HCEC 1CT (cell line): Measurements from ENCODE around the gene PALLD.
"Not testable (repeated sequence)": the region's sequence is repeated elsewhere in the genome, so short reads cannot be mapped to it uniquely, and the experiment has no call there.

Experiments used
- DNase-seq: peaks from one replicate; pipeline ENCODE4 v3.0.0-alpha.2; 2017

Gene PALLD

GRCh38 chr4:168498251-168498650 is 1.4 kb downstream of the PALLD start:
- peak; percentile 21 for DNase-seq

GRCh38 chr4:168499241-168499640 is 2.4 kb downstream of the PALLD start:
- no peak for DNase-seq

- no peak for DNase-seq
Measured at GRCh38 chr4:168501407-168501806, 4.6 kb downstream of the PALLD start.

DNA sequence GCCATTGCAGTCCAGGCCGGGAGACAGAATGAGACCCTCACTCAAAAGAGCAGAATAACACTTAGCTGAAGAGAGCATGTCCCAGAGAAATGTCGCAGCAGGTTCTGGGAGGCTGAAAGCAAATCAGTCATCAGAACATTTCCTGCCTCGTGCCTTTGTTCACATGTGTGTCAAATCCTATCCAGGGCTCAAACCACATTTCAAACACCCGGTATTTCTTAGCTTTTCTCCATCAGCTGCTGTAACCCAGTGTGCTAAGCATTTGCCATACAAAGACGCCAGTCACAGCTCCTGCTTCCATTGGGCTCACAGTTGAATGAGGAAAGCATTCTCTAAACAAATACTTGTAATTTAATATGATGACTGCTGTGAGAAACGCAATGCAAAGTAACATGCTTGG is 6.0 kb downstream of the PALLD start:
- DNase-seq, result no peak

DNA sequence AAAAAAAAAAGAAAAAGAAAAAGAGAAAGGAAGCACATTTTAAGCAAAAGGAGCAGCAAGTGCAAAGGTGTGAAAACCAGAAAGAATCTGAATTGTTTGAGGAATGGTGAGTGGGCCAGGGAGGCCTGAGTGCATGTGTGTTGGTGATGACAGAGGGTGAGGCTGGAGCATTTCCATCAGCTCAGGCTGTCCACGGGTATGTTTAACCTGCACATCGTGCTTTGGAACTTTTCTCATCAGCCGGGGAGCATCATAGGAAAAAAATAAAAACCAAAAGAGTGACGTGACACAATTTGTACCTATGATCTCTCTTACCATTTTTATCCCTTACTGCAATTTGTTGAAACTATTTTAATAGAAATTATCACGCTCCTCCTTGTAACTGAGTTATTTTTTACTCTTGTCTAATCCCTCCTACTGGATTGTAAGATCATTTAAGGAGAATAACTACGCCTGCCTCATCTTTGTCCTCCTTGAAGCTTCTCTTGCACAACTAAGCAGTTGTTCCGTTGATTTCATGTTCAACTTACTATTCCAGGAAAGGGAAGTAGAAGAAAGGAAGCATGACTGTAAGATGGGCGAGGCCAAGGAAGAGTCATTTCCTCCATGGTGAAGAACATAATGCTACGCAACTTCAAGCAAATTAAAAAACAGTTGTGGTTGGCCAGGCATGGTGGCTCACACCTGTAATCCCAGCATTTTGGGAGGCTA is 7.0 kb downstream of the PALLD start:
- no peak for DNase-seq

GRCh38 chr4:168504526-168504925 is 7.7 kb downstream of the PALLD start:
- no peak for DNase-seq

- DNase-seq, result no peak
Measured at GRCh38 chr4:168506014-168506413, 9.2 kb downstream of the PALLD start.

DNA sequence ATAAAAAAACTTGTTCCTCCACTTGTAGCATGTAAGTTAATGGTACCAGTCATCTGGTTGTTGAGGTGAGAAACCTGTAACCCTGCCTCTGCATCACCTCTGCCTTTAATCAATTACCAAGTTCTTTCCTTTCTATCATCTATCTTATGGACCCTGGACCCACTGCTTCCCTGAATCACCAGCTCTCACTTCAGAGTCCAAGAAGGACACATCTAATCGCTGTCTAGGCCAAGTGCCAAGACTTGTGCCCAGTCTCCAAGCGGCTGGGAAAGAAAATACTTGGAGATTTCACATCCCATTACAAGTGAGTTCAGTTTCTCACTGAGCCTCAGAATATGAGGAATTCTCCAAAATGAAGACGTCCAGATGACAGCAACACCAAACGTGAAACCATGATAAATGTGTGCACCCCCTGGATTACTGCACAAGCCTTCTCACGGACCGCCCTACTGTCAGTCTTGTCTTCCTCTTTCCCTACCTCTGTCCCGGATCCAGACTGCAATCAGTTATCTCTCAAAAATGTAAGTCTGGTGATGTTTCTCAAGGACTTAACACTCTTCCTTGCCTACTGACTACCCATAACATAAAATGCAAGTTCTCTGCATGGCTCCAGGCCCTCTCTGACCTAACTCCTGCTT is 10.4 kb downstream of the PALLD start:
- no peak for DNase-seq

GRCh38 chr4:168508683-168509082 is 11.8 kb downstream of the PALLD start:
- no peak for DNase-seq

DNA sequence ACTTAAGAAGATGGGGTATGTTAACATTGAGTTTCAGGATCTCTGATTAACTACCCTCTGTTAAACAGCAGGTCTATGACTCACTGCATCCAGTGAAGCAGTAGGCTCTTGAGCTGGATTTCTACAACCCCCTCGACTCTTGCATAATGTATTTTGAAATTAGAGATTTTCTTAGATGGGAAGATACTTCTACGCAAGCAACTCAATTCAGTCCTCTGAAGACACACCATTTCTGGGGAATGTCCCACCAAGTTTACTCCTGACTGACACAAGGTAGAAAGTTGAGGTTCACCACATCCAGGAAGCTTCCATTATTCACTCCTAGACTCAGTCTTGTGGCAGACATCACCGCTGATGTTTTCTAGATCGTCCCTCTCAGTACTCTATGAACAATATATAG is 12.9 kb downstream of the PALLD start:
- peak; percentile 51 for DNase-seq

- DNase-seq, result no peak
Measured at GRCh38 chr4:168511780-168512489, 15.1 kb downstream of the PALLD start.

GRCh38 chr4:168513826-168514225 is 17.0 kb downstream of the PALLD start:
- not testable (repeated sequence) for DNase-seq

DNA sequence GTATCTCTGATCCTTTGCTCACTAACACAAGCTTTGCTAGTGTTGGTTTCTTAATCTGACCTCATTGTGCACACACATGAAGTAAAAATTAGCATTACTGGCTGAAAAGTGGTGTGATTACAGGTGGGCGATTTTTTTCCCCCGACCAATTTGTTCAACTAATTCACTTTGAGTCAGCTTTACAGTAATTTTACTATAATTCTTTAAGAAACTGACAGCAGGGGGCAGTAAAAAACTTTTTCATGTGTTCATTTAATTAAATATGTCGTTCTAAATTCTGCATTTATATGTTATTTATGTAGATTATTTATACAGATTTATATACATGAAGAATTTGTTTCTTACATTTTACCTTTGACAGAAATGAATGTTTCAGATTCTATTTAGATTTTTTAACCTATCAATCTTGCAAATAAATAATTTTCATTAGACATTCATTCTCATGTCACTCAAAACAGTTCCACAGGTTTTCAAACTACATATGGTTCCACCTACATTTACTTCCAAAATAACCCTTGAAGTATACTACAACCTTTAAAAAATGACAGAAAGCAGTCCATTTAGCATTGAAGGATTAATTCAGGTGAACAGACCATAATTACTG is 17.5 kb downstream of the PALLD start:
- DNase-seq, result peak; percentile 15

GRCh38 chr4:168515222-168516011 is 18.6 kb downstream of the PALLD start:
- DNase-seq, result no peak

DNA sequence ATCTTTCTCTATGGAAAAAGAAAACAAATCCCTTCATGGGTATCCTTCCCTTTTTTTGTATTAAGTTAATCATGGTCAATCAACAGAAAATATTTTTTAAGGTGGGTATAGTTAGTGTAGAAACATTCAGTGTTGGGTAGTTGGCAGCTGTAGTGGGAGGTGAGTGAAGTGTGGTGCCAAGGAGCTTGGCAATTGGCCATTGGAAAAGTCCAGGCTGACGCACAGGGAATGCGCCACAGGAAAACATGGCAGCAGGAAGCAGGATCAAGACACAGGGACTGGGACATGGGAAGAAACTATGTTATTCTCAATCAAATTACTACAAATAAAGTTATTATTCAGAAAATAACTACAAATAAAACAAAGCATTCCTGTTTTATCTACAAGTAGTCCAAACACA is 20.0 kb downstream of the PALLD start:
- no peak for DNase-seq

DNA sequence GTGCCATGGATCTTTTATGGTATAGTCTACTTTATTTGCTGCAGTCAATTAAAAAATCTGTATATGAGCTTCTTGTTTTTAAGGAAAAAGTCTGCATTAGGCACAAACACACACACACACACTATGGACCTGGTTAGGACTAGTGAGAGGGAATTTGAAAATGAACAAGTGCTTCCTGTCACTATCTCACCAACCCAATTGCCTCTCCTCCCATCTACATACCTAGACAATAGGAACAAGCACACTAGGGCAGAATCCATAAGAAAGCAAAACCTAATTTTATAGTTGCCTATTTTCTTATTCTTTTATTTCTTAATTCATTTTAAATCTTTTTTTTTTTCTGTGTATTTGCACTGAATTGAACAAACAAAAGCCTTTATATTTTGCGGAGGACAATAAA is 22.7 kb downstream of the PALLD start:
- no peak for DNase-seq

DNA sequence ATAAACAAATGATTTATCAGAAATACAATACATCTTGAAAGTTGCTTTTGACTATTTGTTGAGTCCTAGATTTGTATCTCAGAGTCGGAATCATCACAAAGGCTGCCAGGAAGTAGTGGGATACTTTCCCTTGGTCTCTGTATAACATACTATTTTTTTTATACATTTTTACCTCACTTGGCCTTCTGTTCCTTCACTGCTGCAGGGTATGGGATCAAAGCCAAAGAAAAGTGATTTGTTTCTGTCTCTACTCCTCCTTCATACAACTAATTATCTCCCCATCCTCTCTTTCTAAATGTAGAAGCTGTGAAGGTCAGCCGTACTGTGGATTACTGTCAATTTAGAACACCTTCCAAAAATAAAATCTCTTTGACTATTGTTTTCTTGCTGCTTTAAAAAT is 24.9 kb downstream of the PALLD start:
- no peak for DNase-seq

DNA sequence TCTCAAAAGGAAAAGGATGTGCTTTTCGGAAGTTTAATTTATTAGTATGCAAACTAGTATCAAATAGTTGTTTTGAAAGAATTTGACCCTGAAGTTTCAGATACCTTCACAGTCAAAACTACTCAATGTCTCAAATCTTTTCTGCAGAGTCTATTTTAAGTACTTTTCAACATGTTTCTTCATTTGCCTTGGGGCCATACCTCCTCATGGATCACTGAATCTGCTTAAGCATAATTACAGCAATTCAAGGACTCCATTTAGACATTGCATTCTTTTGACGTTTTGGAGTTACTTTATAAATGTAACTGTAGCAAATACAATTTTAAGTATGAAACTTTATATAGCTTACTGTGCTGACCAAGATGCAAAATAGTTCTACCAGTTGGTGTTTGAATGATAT is 25.5 kb downstream of the PALLD start:
- no peak for DNase-seq

GRCh38 chr4:168522829-168523489 is 26.1 kb downstream of the PALLD start:
- no peak for DNase-seq

GRCh38 chr4:168524006-168524405 is 27.2 kb downstream of the PALLD start:
- DNase-seq, result peak; percentile 80

DNA sequence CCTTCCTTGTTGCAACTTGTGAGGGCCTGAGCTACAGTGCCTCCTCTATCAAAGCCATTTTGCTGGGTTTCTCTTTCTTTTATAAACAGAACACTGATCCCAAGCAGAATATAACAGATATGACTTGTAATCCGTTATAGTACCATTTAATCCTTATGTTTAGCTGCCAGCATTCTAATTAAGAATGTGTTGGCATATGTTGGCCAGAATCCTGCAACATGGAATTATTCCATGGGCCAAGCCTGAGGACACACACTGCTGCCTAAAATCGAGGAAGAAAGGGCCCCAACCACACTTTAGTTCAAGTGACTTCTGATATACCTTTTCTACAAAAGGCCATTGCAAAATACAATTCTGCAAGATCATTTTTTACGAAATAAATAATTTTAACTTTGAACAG is 28.0 kb downstream of the PALLD start:
- no peak for DNase-seq

DNA sequence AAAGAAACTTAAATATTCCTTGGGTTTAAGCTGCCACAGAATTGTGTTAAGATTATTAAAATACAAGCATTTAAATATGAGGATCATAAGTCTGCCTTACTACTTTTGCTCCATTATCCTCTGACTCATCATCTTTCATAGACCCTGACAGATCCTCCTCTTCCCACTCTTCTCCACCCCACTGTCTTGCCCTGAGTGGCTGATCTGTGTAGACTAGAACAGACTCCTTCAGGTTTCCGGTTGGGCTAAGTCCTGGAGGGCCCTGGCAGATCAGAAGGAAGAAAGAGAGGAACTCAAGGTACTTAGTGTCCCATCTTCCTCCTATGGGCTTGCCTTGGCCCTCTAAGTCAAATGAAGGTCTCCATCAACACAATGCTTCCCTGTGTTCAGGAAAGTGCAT is 30.7 kb downstream of the PALLD start:
- no peak for DNase-seq
